GM12878 (cell line): ENCODE data around the gene PLGRKT. TPM values are rescaled to one million over a fixed set of nuclear protein-coding genes. Genes with fewer than 3 reads are reported as not detected.

ENCODE experiments used
- BHLHE40 ChIP-seq, 2 experiments: fragments of 450-650 bp in 1 of 2; IDR thresholded peaks; 2 replicates each; pipeline ENCODE4 v1.6.1; 2011 to 2017; ENCODE audit warnings: low read depth in 2 of 2, borderline replicate concordance in 1 of 2, improper control_type of control experiment in 1 of 2, low read length in 1 of 2, mild to moderate bottlenecking in 1 of 2
- E2F8 ChIP-seq: fragments of 450-650 bp; IDR thresholded peaks from 2 replicates; pipeline ENCODE4 v1.6.1; 2018; ENCODE audit warnings: mild to moderate bottlenecking, low read depth, moderate library complexity; ENCODE audit not compliant: partially characterized antibody
- FOS ChIP-seq: IDR thresholded peaks from 3 replicates; pipeline ENCODE4 v1.6.1; 2011; ENCODE audit warnings: borderline replicate concordance; ENCODE audit not compliant: insufficient read length; ENCODE audit errors: extremely low read depth
- HSF1 ChIP-seq: fragments of 150-350 bp; IDR thresholded peaks from 2 replicates; pipeline ENCODE4 v1.6.1; 2014; ENCODE audit warnings: mild to moderate bottlenecking, low read depth, low read length
- SRF ChIP-seq, 2 experiments: IDR thresholded peaks; 2 replicates each; pipeline ENCODE4 v1.6.1; 2011; ENCODE audit warnings: low read depth in 2 of 2, low read length in 2 of 2, mild to moderate bottlenecking in 1 of 2, moderate library complexity in 1 of 2
- USF2 ChIP-seq: IDR thresholded peaks from 2 replicates; pipeline ENCODE4 v1.6.1; 2011; ENCODE audit warnings: low read depth, low read length, improper control_type of control experiment, borderline replicate concordance
- WRNIP1 ChIP-seq: IDR thresholded peaks from 2 replicates; pipeline ENCODE4 v1.6.1; 2011; ENCODE audit warnings: low read depth, low read length, improper control_type of control experiment, borderline replicate concordance
- ZBTB33 ChIP-seq: fragments of 450-650 bp; IDR thresholded peaks from 2 replicates; pipeline ENCODE4 v1.6.1; 2017; ENCODE audit warnings: mild to moderate bottlenecking
- ZBTB40 ChIP-seq: fragments of 450-650 bp; IDR thresholded peaks from 2 replicates; pipeline ENCODE4 v1.6.1; 2016; ENCODE audit warnings: mild to moderate bottlenecking, moderate library complexity, borderline replicate concordance
- ZNF592 ChIP-seq: fragments of 450-650 bp; IDR thresholded peaks from 2 replicates; pipeline ENCODE4 v1.6.1; 2017; ENCODE audit warnings: mild to moderate bottlenecking, moderate library complexity
- polyA plus RNA-seq, 11 experiments: library from polyadenylated mRNA; depleted of rRNA in 4 of 11; unstranded in 6 of 11; stranded (reverse) in 5 of 11; fragments of >200 nt; fragmentation: Nextera tagmentation in 4 of 11; fragmentation: Illumina TruSeq in 1 of 11; extraction: Ambion mirVana in 4 of 11; extraction: Trizol in 1 of 11; gene quantifications; 1 replicate in 1 of 11; 2 replicates in 10 of 11; pipeline versions ENCODE4 v1.2.1 to v1.2.3, GENCODE V29; 2011 to 2016; ENCODE audit warnings: inconsistent platforms in 2 of 11, missing spikeins in 2 of 11, low read depth in 1 of 11
- total RNA-seq, 4 experiments: library from RNA; depleted of rRNA in 3 of 4; stranded (reverse); fragments of >200 nt in 3 of 4; fragmentation: Illumina TruSeq in 1 of 4; extraction: Trizol in 1 of 4; gene quantifications; 2 replicates each; pipeline versions ENCODE4 v1.2.1 to v1.2.3, GENCODE V29; 2013 to 2021

The PLGRKT gene
- total and polyA plus RNA-seq, 10 of the 15 experiments (the other 5 are each of a cell fraction or from before 2014, with no cell fraction given): 25.2 to 72.3 (median 38.4) TPM

GRCh38 chr9:5438301-5439162 is 807 bp upstream of the PLGRKT start (continued):
- TF ChIP-seq ZNF592 (no peak), USF2 (no peak), SRF (IDR thresholded peaks at IDR 0.05; ENCODE audit: low read depth in 2 of 2, low read length in 2 of 2) (peak in 1 of 2 experiments; percentile 69; a peak in 1 of 4 replicates), E2F8 (no peak), ZBTB33 (no peak), BHLHE40 (IDR thresholded peaks at IDR 0.05; ENCODE audit: borderline replicate concordance in 1 of 2, low read depth in 2 of 2, low read length in 1 of 2) (peak; percentile 38 to 56; a peak in 2 of 4 replicates), HSF1 (no peak), ZBTB40 (peak; percentile 38; the same call in 1 of the 2 replicates), FOS (no peak), WRNIP1 (no peak)
